IMR-90 (cell line): ENCODE measurements around the gene IL1RAPL1. TPM values are rescaled to one million over a fixed set of nuclear protein-coding genes. Genes with fewer than 3 reads are reported as not detected.

Experiments
- ATAC-seq: fragments of 200-7000 bp; cut with Tn5 transposase; 2 replicates; pipeline ENCODE4 v1.9.1; 2020; ENCODE audit warnings: low read depth, mild to moderate bottlenecking, moderate library complexity
- BruUV-seq: library from RNA; stranded (reverse); fragments of 400-500 nt; replicated peaks from 2 replicates; lab custom pipeline; 2021; lab: Mats Ljungman, UMichigan
- CTCF ChIA-PET: fragments of 300-600 bp; formaldehyde crosslinking; extraction: SDS; loops from one replicate; lab custom pipeline; 2021; ENCODE audit warnings: antibody characterized with exemption; lab: Yijun Ruan, JAX
- POLR2A ChIA-PET: fragments of 300-600 bp; sonication (Branson Sonifier 250); formaldehyde crosslinking; loops from one replicate; lab custom pipeline; 2022; ENCODE audit warnings: antibody characterized with exemption; ENCODE audit not compliant: unreplicated experiment; lab: Charles Lee
- DNase-seq: peaks from one replicate; pipeline ENCODE4 v3.0.0; 2013
- H2AFZ ChIP-seq: replicated peaks from 2 replicates; pipeline ENCODE3; 2013; ENCODE audit warnings: low read length, mild to moderate bottlenecking; ENCODE audit not compliant: poor library complexity
- H2AK5ac ChIP-seq: 2 replicates; pipeline ENCODE4 v1.6.1; 2013; ENCODE audit warnings: low read depth, low read length, inconsistent platforms
- H2AK9ac ChIP-seq: replicated peaks from 2 replicates; pipeline ENCODE3; 2013; ENCODE audit warnings: mild to moderate bottlenecking, low read depth, low read length, moderate library complexity; ENCODE audit not compliant: poor library complexity
- H2BK120ac ChIP-seq: 2 replicates; pipeline ENCODE4 v1.6.1; 2013; ENCODE audit warnings: low read depth, low read length, inconsistent platforms
- H2BK15ac ChIP-seq: 3 replicates; pipeline ENCODE4 v1.6.1; 2013; ENCODE audit warnings: low read depth, low read length, inconsistent platforms
- H2BK20ac ChIP-seq: 2 replicates; pipeline ENCODE4 v1.6.1; 2013; ENCODE audit warnings: low read depth, mild to moderate bottlenecking, inconsistent platforms, low read length, moderate library complexity
- H2BK5ac ChIP-seq: 2 replicates; pipeline ENCODE4 v1.6.1; 2013; ENCODE audit warnings: mild to moderate bottlenecking, low read depth, low read length, inconsistent platforms; ENCODE audit not compliant: poor library complexity, severe bottlenecking
- H3K14ac ChIP-seq: replicated peaks from 2 replicates; pipeline ENCODE4 v1.6.1; 2013; ENCODE audit warnings: low read depth, low read length, inconsistent platforms
- H3K18ac ChIP-seq: 2 replicates; pipeline ENCODE4 v1.6.1; 2013; ENCODE audit warnings: low read depth, low read length, control low read depth
- H3K23ac ChIP-seq: 2 replicates; pipeline ENCODE4 v1.6.1; 2013; ENCODE audit warnings: low read depth, low read length, inconsistent platforms
- H3K27ac ChIP-seq: 2 replicates; pipeline ENCODE4 v1.5.1; 2013; ENCODE audit warnings: mild to moderate bottlenecking, control low read depth, low read length; ENCODE audit not compliant: insufficient read depth
- H3K27me3 ChIP-seq: 2 replicates; pipeline ENCODE4 v1.6.1; 2013; ENCODE audit warnings: low read length; ENCODE audit not compliant: control insufficient read depth, insufficient read depth
- H3K36me3 ChIP-seq: 2 replicates; pipeline ENCODE4 v1.6.1; 2013; ENCODE audit warnings: low read length, mixed read lengths; ENCODE audit not compliant: control insufficient read depth, insufficient read depth
- H3K4ac ChIP-seq: 2 replicates; pipeline ENCODE4 v1.6.1; 2013; ENCODE audit warnings: low read depth, low read length, inconsistent platforms
- H3K4me1 ChIP-seq: 2 replicates; pipeline ENCODE4 v1.6.1; 2013; ENCODE audit warnings: low read length, mixed read lengths; ENCODE audit not compliant: control insufficient read depth, insufficient read depth
- H3K4me2 ChIP-seq: 2 replicates; pipeline ENCODE4 v1.6.1; 2013; ENCODE audit warnings: low read depth, mild to moderate bottlenecking, control low read depth, low read length, moderate library complexity
- H3K4me3 ChIP-seq: 2 replicates; pipeline ENCODE4 v1.5.1; 2013; ENCODE audit warnings: low read depth, mild to moderate bottlenecking, control low read depth, low read length, moderate library complexity; ENCODE audit not compliant: insufficient read depth
- H3K56ac ChIP-seq: 2 replicates; pipeline ENCODE4 v1.6.1; 2013; ENCODE audit warnings: low read length, inconsistent platforms; ENCODE audit not compliant: insufficient read depth; ENCODE audit errors: extremely low read depth
- H3K79me1 ChIP-seq, 2 experiments: 2 replicates each; pipeline ENCODE4 v1.6.1; 2013; ENCODE audit warnings: low read length in 2 of 2, inconsistent platforms in 1 of 2, low read depth in 1 of 2
- H3K9ac ChIP-seq: 2 replicates; pipeline ENCODE4 v1.6.1; 2013; ENCODE audit warnings: low read depth, low read length, control low read depth
- H3K9me1 ChIP-seq: 2 replicates; pipeline ENCODE4 v1.6.1; 2013; ENCODE audit warnings: low read length, inconsistent platforms; ENCODE audit not compliant: insufficient read depth
- H3K9me3 ChIP-seq: 2 replicates; pipeline ENCODE4 v1.6.1; 2013; ENCODE audit warnings: low read length; ENCODE audit not compliant: control insufficient read depth, insufficient read depth
- H4K20me1 ChIP-seq: 2 replicates; pipeline ENCODE4 v1.6.1; 2013; ENCODE audit warnings: low read length, inconsistent platforms; ENCODE audit not compliant: insufficient read depth
- H4K5ac ChIP-seq: 2 replicates; pipeline ENCODE4 v1.6.1; 2013; ENCODE audit warnings: mild to moderate bottlenecking, low read depth, low read length, control low read depth
- H4K8ac ChIP-seq, 2 experiments: 2 replicates each; pipeline ENCODE4 v1.6.1; 2013; ENCODE audit warnings: low read depth in 2 of 2, low read length in 2 of 2, control low read depth in 1 of 2, inconsistent platforms in 1 of 2
- H4K91ac ChIP-seq: 2 replicates; pipeline ENCODE4 v1.6.1; 2013; ENCODE audit warnings: low read depth, low read length, inconsistent platforms; ENCODE audit not compliant: insufficient read depth
- BHLHE40 ChIP-seq: fragments of 150-350 bp; IDR thresholded peaks from 2 replicates; pipeline ENCODE4 v1.6.1; 2016; ENCODE audit warnings: mild to moderate bottlenecking, low read depth, low read length
- CEBPB ChIP-seq: IDR thresholded peaks from 2 replicates; pipeline ENCODE4 v1.6.1; 2012; ENCODE audit warnings: low read depth, low read length, improper control_type of control experiment
- CHD1 ChIP-seq: IDR thresholded peaks from 2 replicates; pipeline ENCODE4 v1.6.1; 2012; ENCODE audit warnings: low read depth, low read length, improper control_type of control experiment
- ELK1 ChIP-seq: fragments of 150-350 bp; IDR thresholded peaks from 2 replicates; pipeline ENCODE4 v1.6.1; 2016; ENCODE audit warnings: low read depth, mild to moderate bottlenecking, low read length, moderate library complexity, borderline replicate concordance
- FOS ChIP-seq: fragments of 150-350 bp; IDR thresholded peaks from 2 replicates; pipeline ENCODE4 v1.6.1; 2016; ENCODE audit warnings: low read depth, low read length
- MAFK ChIP-seq: IDR thresholded peaks from 2 replicates; pipeline ENCODE4 v1.6.1; 2012; ENCODE audit warnings: low read depth, low read length, improper control_type of control experiment
- MAZ ChIP-seq: IDR thresholded peaks from 2 replicates; pipeline ENCODE4 v1.6.1; 2012; ENCODE audit warnings: low read depth, mild to moderate bottlenecking, low read length, improper control_type of control experiment, moderate library complexity, borderline replicate concordance
- MXI1 ChIP-seq: IDR thresholded peaks from 2 replicates; pipeline ENCODE4 v1.6.1; 2012; ENCODE audit warnings: low read depth, mild to moderate bottlenecking, low read length, moderate library complexity, borderline replicate concordance
- NFE2L2 ChIP-seq: fragments of 150-350 bp; IDR thresholded peaks from 2 replicates; pipeline ENCODE4 v1.6.1; 2016; ENCODE audit warnings: low read depth, mild to moderate bottlenecking, low read length
- POLR2A ChIP-seq: IDR thresholded peaks from 2 replicates; pipeline ENCODE4 v1.6.1; 2012; ENCODE audit warnings: mild to moderate bottlenecking, low read depth, low read length
- RAD21 ChIP-seq: IDR thresholded peaks from 2 replicates; pipeline ENCODE4 v1.6.1; 2012; ENCODE audit warnings: low read length, improper control_type of control experiment
- RCOR1 ChIP-seq: IDR thresholded peaks from 2 replicates; pipeline ENCODE4 v1.6.1; 2012; ENCODE audit warnings: mild to moderate bottlenecking, low read length, improper control_type of control experiment; ENCODE audit not compliant: insufficient replicate concordance
- RFX5 ChIP-seq: IDR thresholded peaks from 2 replicates; pipeline ENCODE4 v1.8.0; 2012; ENCODE audit warnings: low read depth, mild to moderate bottlenecking, low read length, moderate library complexity
- SMC3 ChIP-seq: fragments of 150-350 bp; IDR thresholded peaks from 2 replicates; pipeline ENCODE4 v1.6.1; 2016; ENCODE audit warnings: low read depth, mild to moderate bottlenecking, antibody characterized with exemption, low read length, moderate library complexity
- WGBS, 2 experiments: methylation state at CpG; one replicate each; pipeline versions ENCODE4 v1.1.5 to v1.1.7; 2013; ENCODE audit warnings: missing lambda C conversion rate in 2 of 2; ENCODE audit not compliant: insufficient read length in 1 of 2; ENCODE audit errors: extremely low coverage in 2 of 2; 5-methylcytosine and 5-hydroxymethylcytosine counted together
- dilution Hi-C: fragments of 300-500 bp; cut with HindIII; formaldehyde crosslinking; loops from one replicate; pipeline ENCODE4 v1.14.3; 2018; ENCODE audit warnings: low sequenced_read_pairs; ENCODE audit not compliant: unreplicated experiment
- in situ Hi-C: fragments of 300-500 bp; cut with MboI; formaldehyde crosslinking; loops from 3 replicates; pipeline ENCODE4 v1.14.3; 2019; ENCODE audit warnings: low sequenced_read_pairs, inconsistent platforms, mixed read lengths
- intact Hi-C: fragments of 100-400 bp; cut with micrococcal nuclease; formaldehyde crosslinking; loops from 2 replicates; pipeline ENCODE4 v1.10.0; 2022
- polyA plus RNA-seq, 3 experiments: library from polyadenylated mRNA; depleted of rRNA; stranded (reverse); fragments of >200 nt; gene quantifications; 2 replicates each; pipeline ENCODE4 v1.2.3, GENCODE V29; 2012; ENCODE audit warnings: low replicate concordance in 1 of 3
- total RNA-seq: library from RNA; depleted of rRNA; stranded (reverse); fragments of >200 nt; gene quantifications from 2 replicates; pipeline ENCODE4 v1.2.3, GENCODE V29; 2012
- TF ChIP-seq, protein P1 (sequence below): conservative IDR thresholded peaks from 2 replicates; pipeline ENCODE4 v1.5.1; 2012; ENCODE audit warnings: mild to moderate bottlenecking, low read depth, low read length, improper control_type of control experiment
- TF ChIP-seq, protein P2 (sequence below): fragments of 150-350 bp; IDR thresholded peaks from 2 replicates; pipeline ENCODE4 v1.6.1; 2017; ENCODE audit warnings: mild to moderate bottlenecking, antibody characterized with exemption, low read length, low read depth

IL1RAPL1 gene
- total and polyA plus RNA-seq, 2 of the 4 experiments (the other 2 are of a cell fraction), result 1.5 to 9.0 TPM

DNA sequence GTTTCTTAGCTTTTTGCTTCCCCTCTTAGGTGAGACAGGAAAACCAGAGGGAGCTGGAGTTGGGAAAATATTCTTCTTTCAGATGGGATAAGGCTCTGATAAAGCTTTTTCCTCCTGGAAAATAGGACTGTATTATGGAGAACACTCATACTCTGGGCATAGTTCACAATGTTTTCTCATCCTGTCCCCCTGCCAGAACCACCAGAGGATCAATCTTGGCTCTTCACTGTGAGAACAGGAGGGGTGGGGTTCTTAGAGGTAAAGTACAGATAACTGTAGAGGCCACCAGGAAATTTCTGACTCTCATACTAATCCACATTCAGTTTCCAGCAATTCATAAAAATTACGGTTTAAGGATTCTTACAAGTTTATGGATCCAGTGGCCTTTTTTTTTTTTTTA is 966.3 kb downstream of the IL1RAPL1 start:
- no peak overlapping the region for H2AFZ ChIP-seq
- H3K9me3 ChIP-seq, result no peaks in the 10 kb centered on the region
- H2BK5ac ChIP-seq, result no peak overlapping the region
- H2AK5ac ChIP-seq, result no peak overlapping the region
- TF ChIP-seq, protein P1, sequence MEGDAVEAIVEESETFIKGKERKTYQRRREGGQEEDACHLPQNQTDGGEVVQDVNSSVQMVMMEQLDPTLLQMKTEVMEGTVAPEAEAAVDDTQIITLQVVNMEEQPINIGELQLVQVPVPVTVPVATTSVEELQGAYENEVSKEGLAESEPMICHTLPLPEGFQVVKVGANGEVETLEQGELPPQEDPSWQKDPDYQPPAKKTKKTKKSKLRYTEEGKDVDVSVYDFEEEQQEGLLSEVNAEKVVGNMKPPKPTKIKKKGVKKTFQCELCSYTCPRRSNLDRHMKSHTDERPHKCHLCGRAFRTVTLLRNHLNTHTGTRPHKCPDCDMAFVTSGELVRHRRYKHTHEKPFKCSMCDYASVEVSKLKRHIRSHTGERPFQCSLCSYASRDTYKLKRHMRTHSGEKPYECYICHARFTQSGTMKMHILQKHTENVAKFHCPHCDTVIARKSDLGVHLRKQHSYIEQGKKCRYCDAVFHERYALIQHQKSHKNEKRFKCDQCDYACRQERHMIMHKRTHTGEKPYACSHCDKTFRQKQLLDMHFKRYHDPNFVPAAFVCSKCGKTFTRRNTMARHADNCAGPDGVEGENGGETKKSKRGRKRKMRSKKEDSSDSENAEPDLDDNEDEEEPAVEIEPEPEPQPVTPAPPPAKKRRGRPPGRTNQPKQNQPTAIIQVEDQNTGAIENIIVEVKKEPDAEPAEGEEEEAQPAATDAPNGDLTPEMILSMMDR, result no peak
- no peak for TF ChIP-seq SMC3
- TF ChIP-seq RFX5, result no peak
- TF ChIP-seq, protein P2, sequence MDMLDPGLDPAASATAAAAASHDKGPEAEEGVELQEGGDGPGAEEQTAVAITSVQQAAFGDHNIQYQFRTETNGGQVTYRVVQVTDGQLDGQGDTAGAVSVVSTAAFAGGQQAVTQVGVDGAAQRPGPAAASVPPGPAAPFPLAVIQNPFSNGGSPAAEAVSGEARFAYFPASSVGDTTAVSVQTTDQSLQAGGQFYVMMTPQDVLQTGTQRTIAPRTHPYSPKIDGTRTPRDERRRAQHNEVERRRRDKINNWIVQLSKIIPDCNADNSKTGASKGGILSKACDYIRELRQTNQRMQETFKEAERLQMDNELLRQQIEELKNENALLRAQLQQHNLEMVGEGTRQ, result no peak
- no peak for TF ChIP-seq FOS
- no peak for TF ChIP-seq CHD1
- no peak for TF ChIP-seq MAFK
- TF ChIP-seq BHLHE40, result no peak
- no peak for TF ChIP-seq CEBPB
- TF ChIP-seq RCOR1, result no peak
- no peak for TF ChIP-seq ELK1
- no peak for TF ChIP-seq MAZ
- TF ChIP-seq NFE2L2, result no peak
- no peak for TF ChIP-seq RAD21
- no peak for TF ChIP-seq MXI1
- no peak for TF ChIP-seq POLR2A
- WGBS, 2 experiments, result no CpG with 5 or more reads among the region's 1 CpG
- H3K23ac ChIP-seq, result no peak overlapping the region
- H4K20me1 ChIP-seq, result no peaks in the 10 kb centered on the region
- no peak overlapping the region for H3K9ac ChIP-seq
- no peaks in the 10 kb centered on the region for H3K9me1 ChIP-seq
- DNase-seq (no peak), ATAC-seq (no peak)
- CTCF ChIA-PET, result interaction anchor here (1.0 kb wide), 1 partner anchor 10 kb away, joined by 4 read pairs; no protein-coding TSS in a partner anchor
- dilution Hi-C loops (no loop called here), in situ Hi-C loops (no loop called here), intact Hi-C loops (loop anchor here (10.0 kb wide), 1 partner anchor 1239 kb away; no protein-coding TSS in a partner anchor)
- H3K14ac ChIP-seq, result no peak overlapping the region
- H3K56ac ChIP-seq, result no peak overlapping the region
- BruUV-seq, result no TSS peak
- H3K4me2 ChIP-seq, result no peak overlapping the region
- no peak overlapping the region for H4K91ac ChIP-seq
- H3K36me3 ChIP-seq, result no peaks in the 10 kb centered on the region
- no peak overlapping the region for H2BK15ac ChIP-seq
- H3K4me3 ChIP-seq, result no peak overlapping the region
- no peak overlapping the region for H2AK9ac ChIP-seq
- POLR2A ChIA-PET, result no interaction called here
- H3K27ac ChIP-seq, result no peak overlapping the region
- H2BK120ac ChIP-seq, result no peak overlapping the region
- no peaks in the 10 kb centered on the region for H3K79me1 ChIP-seq
- H3K4me1 ChIP-seq, result no peaks in the 10 kb centered on the region
- no peak overlapping the region for H4K5ac ChIP-seq
- no peak overlapping the region for H4K8ac ChIP-seq
- no peak overlapping the region for H3K4ac ChIP-seq
- H3K18ac ChIP-seq, result no peak overlapping the region
- no peak overlapping the region for H2BK20ac ChIP-seq
- no peaks in the 10 kb centered on the region; the same call in 1 of the 2 replicates for H3K27me3 ChIP-seq
